ENCODE measurements around the gene IL1RN.
A peak's percentile ranks its signal among the peaks of the same experiment; 100 is the strongest.

Gene IL1RN

DNA sequence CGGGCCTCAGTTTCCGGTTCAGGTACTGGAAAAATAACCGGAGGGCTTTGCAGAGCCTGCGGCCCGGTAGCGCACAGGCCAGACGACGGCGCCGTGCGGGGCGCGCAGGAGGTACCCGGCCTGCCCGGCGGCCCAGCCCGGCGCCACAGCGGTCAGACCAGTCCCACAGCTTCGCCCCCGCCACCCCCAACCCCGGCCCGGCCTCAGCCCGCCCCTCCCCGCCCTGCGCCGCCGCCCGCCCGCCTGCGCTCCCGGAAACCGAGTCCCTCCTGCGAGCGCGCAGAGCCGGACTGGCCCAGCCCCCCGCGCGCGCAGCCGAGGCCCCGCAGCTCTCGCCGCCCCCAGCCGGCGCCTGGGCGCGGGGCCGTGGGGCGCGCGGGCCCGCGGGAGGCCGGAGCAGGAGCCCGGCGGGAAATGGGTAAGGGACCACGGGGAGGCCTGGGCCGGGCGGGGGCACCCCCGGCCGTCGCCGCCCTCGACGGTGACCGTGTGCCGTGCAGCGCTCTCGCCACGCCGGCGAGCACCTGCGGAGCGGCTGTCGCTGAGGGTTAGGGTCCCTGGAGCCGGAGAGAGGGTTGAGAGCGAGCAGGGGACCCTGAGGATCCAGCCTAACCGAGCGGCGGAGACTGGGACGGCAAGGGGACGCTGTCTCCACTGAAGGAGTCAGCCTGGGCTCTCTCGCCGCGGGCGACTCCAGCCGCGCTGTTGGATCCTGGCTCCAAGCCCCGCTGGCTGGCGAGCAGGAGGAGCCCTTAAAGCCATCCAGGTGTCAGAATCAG lies 29.9 kb downstream of the IL1RN start:
- DNase-seq = no peak

DNA sequence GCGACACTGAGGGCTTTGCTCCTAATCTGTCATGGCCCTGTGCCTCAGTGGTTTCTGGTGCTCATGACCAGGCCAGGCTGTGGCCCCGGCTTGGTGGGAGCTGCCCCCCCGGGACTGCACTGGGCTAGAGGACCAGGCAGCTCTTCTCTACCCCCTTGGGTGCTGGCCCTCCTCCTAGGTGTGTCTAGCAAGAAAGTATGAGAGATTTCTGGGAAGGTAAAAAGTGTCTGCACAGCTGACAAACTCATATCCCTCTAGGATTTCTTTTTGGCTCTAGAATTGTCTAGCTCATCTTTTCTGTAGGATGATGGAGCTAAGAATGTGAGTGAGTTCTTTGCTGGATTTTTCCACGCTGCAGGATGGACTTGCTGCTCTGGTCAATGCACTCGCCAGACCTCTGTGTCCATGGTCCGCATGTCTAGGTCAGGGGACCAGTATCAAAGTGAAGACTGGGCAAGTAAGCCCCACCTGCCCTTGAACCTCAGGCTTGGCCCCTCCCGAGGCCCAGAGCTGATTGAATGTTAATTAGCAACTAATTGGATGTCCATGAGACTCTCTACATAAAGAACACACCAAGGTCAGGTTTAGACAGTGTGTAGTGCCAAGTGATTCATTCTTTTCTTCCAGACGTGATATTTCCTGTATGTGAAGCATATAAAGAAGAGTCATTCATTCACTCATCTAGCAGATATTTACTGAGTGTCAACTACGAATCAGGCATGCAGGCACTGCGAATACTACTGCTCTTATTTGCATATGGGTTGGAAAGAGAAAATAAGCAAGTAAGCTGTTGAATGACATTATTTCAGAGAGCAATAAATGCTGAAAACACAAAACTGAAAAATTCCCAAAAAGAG lies 30.7 kb downstream of the IL1RN start:
- DNase-seq = no peak

DNA sequence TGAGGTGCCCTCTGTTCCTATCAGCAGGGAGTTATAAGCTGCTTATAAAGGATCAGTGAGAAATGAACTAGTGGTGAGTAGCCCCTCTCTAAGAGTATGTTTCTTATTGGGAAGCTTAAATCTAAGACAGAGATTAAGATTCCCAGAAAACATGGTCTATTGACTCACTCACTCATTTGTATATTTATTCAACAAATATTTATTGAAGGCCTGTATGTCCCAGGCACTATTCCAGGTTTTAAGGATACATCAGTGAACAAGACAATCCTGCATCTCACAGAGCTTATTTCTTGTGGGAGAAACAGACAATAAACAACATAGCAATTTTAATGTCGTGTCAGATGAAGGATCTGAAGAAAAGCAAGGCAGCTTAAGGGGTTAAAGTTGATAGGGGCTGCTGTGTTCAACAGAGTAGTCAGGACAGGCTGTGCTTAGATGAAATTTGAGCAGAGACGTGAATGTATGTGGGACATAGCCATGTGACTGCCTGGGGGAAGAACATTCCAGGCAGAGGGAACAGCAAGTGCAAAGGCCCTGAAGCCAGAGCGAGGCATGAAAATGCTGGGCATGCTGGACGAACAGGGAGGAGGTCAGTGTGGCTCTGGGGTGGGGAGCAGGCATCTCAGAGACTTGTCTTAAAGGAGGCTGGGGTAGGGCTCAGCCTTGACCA lies 31.6 kb downstream of the IL1RN start:
- DNase-seq = no peak

DNA sequence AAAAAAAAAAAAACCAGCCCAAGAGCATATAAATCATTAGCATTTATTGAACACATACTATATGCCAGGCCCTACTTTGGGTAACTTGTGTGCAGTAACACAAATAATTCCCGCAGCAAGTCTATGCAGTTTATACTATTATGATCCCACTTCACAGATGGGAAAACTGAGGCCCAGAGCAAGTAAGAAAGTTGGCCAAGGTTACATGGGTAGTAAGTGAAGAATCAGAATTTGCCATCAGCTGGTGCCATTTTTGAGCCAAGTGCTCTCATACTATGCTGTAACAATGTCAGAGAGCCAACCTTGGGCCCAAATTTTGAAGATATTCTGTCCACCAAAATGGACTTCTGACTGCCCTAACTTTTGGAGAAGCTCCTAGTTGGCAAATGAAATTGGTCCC lies 32.9 kb downstream of the IL1RN start:
- no peak for DNase-seq

DNA sequence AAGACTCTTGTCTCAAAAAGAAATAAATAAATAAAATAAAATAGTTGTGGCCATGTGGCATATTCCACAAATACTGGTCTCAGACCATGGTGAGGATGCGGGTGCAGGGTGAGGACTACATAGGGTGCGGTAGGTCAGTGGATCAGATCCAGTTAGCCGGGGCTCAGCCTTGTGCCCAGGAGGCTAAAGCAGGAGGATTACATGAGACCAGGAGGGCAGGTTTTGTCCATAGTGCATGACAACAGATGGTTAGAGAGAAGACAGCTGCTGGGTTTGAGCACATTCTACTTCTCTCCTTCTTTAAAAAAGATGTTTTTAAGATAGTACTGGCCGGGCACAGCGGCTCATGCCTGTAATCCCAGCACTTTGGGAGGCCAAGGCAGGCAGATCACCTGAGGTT lies 33.6 kb downstream of the IL1RN start:
- no peak for DNase-seq

DNA sequence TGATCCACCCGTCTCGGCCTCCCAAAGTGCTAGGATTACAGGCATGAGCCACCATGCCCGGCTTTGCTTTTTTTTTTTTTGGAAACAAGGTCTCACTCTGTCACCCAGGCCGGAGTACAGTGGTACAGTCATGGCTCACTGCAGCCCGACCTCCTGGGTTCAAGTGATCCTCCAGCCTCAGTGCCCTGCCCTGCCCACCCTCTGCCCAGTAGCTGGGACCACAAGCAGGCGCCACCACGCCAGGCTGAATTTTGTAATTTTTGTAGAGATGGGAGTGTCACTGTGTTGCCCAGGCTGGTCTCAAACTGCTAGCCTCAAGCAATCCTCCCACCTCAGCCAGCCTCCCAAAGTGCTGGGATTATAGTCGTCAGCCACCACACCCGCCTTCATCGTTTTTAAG lies 34.8 kb downstream of the IL1RN start:
- DNase-seq = no peak

DNA sequence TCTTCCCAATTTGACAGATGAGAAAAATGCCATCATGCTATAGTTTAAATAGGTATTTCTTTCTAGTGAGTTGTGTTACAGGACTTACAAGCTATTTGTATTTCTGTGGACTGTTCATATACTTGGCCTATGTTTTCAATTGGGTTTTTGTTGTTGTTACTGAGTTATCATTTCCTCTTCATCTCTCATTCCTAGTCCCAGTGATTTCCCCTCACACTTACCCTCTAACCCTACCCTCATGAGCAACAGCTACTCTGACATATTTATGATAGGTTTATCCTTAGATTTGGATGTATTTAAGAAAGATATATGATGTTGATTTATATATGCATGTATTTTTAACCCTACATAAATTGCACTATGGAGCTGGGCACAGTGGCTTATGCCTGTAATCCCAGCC lies 35.5 kb downstream of the IL1RN start:
- DNase-seq = no peak

DNA sequence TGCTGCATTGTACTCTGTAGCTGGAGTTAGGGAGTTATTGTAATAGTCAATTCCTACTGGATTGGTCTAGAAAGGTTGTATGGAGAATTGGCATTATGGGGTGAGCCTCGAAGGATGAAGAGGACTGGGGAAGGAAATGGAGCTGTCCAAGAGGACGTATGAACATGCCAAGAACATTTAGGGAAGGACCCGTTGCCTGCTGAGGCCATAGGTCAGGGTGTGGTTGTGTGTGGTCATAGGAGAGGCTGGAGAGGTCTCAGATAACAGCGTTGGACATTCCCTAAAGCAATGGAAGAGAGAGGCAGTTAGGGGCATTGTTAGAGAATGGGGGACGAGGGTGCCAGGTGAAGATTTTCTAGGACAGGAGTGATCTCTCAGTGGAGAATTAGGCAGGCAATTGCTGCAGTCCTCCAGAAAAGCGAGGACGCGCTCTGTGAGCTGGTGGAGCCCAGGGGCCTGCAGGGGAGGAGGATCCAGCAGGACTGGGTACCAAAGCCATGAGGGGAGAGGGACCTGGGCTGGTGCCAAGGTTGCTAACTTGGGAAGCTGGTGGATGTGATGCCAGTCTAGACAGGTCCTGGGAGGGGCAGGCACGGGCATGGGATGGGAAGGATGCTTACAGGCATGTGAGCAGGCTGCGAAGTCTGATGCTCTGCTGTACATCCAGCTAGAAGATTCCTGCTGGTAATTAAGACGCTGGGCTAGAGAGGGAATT lies 37.0 kb downstream of the IL1RN start:
- DNase-seq = no peak

DNA sequence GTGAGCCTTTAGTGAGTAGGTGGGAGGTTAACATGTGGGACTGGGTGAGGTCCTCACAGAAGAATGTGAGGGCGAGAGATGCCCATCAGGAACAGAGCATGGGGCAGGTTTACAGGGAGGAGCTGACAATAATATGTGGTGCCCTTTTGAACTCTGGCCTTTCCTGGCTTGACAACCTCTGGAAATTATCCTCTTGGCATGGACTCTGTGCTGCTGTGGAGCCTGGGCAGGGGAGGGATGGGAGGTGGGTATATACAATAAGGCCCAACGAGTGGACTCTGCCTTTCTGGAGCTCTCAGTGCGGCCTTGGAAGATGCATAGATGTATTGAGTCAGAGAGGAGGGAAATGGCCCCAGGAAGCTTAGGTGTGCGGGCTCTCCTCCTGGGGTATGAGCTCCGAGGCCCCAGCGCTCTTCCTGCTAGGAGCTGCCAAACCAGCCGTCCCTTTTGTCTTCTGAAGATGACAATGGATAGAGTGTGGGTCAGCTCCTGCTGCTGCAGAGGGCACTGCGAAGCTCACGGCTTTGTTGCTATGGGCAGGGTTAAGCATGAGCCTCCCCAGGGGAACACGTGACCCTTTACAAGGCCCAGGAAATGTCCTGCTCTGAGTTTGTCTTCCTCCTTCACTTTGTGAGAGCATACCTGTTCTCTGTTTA lies 37.7 kb downstream of the IL1RN start:
- DNase-seq = no peak

DNA sequence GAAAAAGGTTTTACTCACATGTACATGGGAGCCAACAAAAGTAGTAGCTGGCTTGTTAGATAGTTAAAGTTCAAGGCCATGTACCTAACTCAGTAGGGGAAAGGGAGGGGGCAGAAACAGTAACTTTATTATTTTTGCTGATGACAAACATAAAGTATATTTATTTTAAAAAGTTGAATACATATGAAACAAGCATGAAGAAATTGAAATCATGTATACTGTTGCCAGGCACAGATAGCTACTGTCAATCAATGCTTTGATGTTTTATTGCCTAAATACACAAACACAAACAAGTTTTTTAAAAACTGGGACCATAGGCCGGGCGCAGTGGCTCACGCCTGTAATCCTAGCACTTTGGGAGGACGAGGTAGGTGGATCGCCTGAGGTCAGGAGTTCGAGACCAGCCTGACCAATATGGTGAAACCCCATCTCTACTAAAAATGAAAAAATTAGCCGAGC lies 38.8 kb downstream of the IL1RN start:
- DNase-seq = no peak

DNA sequence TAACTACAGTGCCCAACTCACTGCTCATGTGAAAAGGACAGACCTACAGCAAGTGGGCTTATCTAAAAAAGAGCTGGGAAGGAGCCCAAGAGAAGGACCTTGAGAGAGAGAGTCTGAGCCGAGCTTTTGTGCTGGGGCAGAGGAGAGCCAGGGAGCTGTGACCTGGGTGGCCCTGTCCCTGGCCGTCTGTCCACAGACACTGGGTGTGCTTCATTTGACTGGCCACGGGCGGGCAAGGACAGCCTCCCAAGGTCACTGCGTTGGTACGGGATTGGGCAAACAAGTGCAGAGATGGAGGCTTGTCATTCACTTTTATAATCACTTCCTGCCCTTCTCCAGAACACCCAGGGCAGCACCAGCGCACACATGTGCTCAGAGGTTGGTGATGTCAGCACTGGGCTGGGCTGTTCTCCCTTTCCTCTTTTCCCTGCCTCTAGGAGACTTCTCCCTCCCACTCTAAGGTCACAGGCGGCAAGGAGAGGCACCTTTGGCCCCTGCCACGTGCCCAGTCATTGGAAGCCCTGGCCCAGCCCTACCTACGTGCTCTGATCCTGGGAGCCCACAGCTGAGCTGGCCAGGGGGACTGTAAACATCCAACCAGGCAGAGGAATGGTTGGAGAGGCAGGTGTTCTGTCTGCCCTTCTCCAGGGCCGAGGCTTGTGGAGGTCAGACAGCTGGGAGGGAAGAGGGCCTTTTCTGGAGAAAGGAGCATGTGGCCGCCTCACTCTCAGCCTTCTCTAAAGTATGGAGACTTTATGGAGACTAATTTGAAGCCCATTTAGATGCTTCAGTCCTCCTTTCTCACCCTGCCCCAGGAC lies 39.9 kb downstream of the IL1RN start:
- DNase-seq = no peak

DNA sequence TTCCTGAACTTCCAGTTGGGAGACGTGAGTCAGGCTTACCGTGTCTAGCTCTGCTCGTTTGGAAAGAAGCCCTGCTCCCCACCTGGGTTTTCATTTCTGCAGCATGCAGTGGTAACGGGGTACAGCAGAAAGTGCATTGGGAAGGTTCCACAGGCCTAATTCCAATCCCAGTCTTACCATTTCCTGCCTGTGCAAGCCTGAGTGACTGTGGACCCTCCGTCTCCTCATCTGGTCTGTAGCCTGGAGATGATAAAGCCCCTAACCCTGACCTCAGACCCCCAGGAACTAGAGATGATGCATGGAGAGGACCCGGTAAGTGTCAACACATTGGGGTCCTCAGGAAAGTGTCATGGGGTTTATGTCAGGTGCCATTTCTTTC lies 40.6 kb downstream of the IL1RN start:
- DNase-seq = no peak

DNA sequence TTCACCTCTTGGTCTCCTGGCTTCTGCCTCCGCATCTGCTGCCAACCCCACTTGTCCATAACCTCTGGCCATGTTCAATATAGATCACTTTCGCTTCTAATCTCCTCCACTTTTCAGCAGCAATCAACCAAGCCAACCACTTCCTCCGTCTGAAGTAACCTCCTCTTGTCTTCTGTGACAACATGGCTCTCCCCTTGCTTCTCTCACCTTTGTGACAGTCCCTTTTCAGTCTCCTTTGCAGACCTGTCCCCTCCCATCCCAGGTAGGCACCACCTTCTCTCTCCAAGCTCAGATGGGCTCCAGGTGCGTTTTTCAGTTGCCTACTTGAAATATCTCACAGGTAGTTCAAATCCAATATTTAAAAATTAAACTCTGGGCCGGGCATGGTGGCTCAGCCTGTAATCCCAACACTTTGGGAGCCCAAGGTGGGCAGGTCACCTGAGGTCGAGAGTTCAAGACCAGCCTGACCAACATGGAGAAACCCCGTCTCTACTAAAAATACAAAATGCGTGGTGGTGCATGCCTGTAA lies 41.7 kb downstream of the IL1RN start:
- DNase-seq = no peak

DNA sequence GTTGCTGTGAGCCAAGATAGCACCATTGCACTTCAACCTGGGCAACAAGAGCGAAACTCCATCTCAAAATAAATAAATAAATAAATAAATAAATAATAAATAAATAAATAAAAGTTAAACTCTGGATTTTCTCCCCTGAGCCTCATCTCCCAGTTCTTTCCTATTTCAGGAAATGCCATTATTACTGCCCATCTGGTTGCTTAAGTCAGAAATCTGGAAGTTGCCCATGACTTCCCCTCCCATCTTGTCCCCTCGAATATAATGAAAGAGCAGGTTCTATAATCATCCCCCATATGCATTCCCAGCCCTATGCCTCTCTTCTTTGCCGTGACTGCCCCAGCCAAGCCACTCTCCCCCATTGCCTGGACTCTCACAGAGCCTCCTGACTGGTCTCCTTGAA lies 42.2 kb downstream of the IL1RN start:
- DNase-seq = no peak

DNA sequence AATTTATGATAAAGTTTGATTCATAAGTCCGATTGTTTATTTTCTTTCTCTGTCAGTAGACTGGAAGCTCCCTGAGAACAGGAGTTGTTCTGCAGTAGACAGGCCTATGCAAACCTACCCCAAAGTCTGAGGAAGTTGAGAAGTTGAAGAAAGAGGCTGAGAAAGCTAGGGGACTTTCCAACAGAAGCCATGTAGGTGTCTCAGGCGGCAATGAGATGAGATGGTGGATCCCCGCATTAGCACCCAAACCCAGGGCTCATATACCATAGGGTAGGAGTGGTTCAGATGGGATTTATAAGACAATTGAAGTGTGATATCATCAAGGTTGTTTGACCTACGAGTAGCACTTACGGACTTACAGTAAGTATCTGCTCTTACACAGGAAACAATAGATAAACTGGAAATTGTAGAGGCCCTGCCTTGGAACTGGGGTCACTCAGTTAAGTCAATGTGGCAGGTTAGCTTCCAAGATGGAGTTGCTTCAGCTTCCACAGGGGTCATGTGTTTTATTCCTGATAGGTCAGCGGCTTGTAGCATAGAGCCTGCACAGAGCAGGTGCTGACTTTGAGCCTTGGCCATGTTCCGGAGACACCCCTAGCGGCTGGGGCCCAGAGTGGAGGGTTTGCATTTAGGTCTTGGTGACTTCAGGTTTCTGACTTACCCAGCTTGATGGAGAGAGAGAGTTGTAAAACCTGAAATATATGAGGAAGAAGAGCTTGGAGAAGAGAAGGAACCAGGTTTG lies 44.1 kb downstream of the IL1RN start:
- no peak for DNase-seq

DNA sequence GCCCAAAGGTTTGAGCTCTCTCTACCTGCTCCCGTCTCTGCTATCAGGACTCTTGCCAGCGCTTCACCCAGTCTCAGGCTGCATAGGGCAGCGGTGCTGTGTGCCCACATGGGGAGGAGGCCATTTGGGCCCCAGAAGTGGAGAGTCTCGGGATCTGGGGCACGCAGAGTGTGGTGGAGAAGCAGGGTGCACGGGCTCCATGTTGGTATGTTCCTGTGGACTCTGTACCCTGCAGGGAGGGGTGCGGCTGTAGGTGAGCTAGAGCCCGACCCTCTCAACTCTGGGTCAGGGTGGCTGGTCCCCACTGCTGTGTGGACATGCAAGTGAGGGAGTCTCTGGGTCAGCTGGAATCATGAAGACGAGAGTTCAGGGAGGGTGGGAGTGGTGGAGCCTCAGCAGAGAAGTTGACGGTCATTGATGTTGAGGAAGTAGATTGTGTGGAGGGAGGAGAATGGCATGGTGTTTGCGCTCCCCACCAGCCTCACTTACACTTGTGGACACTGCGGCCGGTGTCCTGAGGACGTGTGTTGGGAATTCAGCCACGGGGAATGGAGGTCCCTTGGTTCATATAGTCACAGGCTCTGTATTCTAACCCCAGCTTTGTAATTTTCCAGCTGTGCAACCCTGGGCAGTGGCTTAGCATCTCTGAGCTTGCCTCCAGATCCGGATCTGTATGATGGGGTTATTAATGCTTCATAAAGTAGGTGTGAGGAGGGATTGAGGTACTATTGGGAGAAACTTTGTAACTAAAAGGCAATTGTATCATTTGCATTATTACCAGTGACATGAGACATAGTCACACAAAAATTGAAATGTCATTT lies 45.5 kb downstream of the IL1RN start:
- no peak for DNase-seq

DNA sequence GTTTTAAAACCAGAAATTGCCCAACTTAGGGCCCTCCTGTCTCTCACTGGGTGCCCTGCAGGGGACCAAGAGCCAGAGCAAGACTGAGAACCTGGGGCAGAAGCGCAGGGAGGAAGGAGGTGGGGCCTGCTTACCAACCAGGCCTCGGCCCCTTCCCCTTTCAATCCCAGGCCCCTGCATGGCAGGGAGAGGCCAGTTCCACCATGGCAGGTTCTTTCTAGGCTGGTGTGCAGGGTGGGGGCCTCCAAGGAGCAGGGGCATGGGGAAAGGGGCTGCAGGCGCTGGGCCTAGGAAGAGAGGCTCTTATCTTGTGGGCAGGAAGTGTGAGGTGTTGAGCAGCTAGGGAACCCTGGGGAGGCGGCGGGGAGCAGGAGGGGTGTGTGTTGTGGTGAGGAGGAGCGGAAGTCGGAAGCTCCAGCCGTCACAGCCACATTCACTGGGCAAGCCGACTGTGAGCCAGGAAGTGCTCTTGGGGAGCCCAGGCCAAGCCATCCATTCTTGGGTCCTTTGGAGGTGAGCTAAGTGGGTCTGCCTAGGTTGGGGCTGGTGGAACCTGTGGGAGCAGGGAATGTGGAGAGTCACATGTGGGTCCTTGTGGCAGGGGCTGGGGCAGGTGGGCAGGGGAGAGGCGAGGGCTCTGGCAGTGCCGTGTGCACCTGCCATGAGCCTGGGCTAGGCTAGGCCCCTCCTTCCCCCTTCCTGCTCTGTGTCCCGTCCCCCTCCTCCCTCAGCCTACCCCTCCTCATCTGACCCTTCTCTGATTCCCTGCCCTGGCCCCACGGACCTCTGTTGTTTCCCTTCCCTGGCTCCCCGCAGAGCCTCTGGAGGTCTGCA lies 46.4 kb downstream of the IL1RN start, which contains the start of gene PSD4:
TSS of gene PSD4 (plus strand) at position 430 of the 834 bp plus-strand sequence. CDS start 8,486 bp downstream, outside the sequence.
- peak; percentile 77 for DNase-seq

DNA sequence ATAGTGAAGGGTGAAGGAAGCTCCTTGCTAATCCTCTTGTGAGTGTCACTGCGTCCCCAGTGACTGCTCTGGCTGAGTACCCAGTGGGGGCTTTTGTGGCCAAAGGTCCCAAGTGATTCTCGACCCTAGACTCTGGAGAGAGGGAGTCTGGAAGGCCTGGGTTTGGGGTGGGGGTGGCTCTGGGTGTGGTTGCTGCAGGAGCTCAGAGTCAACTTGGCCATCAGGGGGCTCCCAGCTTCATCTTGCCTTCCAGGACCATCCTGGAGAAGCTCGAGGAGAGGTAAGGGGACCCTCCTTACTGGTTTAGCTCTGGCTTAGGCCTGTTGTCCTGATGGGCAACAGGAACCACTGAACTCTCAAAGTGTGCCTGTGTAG lies 47.0 kb downstream of the IL1RN start:
- DNase-seq = no peak

Measured in T-helper 9 cell (primary cell).